K562 (cell line): ENCODE results near the gene SPIN3. TPM values are rescaled to one million over a fixed set of nuclear protein-coding genes. Genes with fewer than 3 reads are reported as not detected.
"Not testable (repeated sequence)": the region's sequence is repeated elsewhere in the genome, so short reads cannot be mapped to it uniquely, and the experiment has no call there.

ENCODE experiments used
- ATAC-seq: fragments of 200-7000 bp; cut with Tn5 transposase; 3 replicates; pipeline ENCODE4 v1.9.1; 2020; ENCODE audit warnings: moderate library complexity
- BruUV-seq: library from RNA; stranded (reverse); fragments of 400-500 nt; replicated peaks from 2 replicates; lab custom pipeline; 2021; lab: Mats Ljungman, UMichigan
- CTCF ChIA-PET: fragments of 300-600 bp; formaldehyde crosslinking; extraction: SDS; loops from one replicate; lab custom pipeline; 2021; ENCODE audit warnings: low intra/inter-chr PET ratio; lab: Yijun Ruan, JAX
- POLR2A ChIA-PET: fragments of 300-600, 350-650 bp; sonication (Branson Sonifier 250); formaldehyde crosslinking; extraction: SDS; loops from one replicate; lab custom pipeline; 2021; ENCODE audit warnings: antibody characterized with exemption, inconsistent platforms; lab: Yijun Ruan, JAX
- DNase-seq, 4 experiments: peaks; one replicate each; pipeline versions ENCODE4 v3.0.0 to v3.0.0-alpha.2; 2011 to 2018; ENCODE audit warnings: low spot score in 3 of 4, mixed read lengths in 3 of 4; ENCODE audit errors: extremely low read depth in 1 of 4
- FAIRE-seq: peaks from 2 replicates; lab custom pipeline; 2011; peaks lifted over from hg19 to GRCh38; lab: Jason Lieb, UNC
- H2AFZ ChIP-seq: 2 replicates; pipeline ENCODE4 v1.6.0; 2011; ENCODE audit warnings: low read depth, low read length, control low read depth, inconsistent platforms
- H3K27ac ChIP-seq: fragments of 200-600 bp; 3 replicates; pipeline ENCODE4 v1.8.0; 2011; ENCODE audit warnings: low read depth, mild to moderate bottlenecking, control low read depth, inconsistent platforms, low read length, moderate library complexity, mixed read lengths; ENCODE audit errors: extremely low read depth
- H3K27me3 ChIP-seq, 2 experiments: fragments of 300-600 bp in 1 of 2; 2 replicates in 1 of 2; 3 replicates in 1 of 2; pipeline versions ENCODE4 v1.6.0 to v1.8.0; 2011; ENCODE audit warnings: inconsistent platforms in 2 of 2, low read length in 2 of 2, mild to moderate bottlenecking in 1 of 2, mixed read lengths in 1 of 2, moderate library complexity in 1 of 2; ENCODE audit not compliant: control insufficient read depth in 2 of 2, insufficient read depth in 2 of 2
- H3K36me3 ChIP-seq: fragments of 300-600 bp; 3 replicates; pipeline ENCODE4 v1.8.0; 2011; ENCODE audit warnings: mild to moderate bottlenecking, low read length, inconsistent platforms; ENCODE audit not compliant: control insufficient read depth, insufficient read depth
- H3K4me1 ChIP-seq, 2 experiments: fragments of 200-600 bp in 1 of 2; replicated peaks in 1 of 2; 2 replicates in 1 of 2; 3 replicates in 1 of 2; pipeline versions ENCODE4 v1.5.1 to v1.8.0; 2011; ENCODE audit warnings: inconsistent platforms in 2 of 2, low read length in 2 of 2, mild to moderate bottlenecking in 1 of 2, mixed read lengths in 1 of 2, moderate library complexity in 1 of 2; ENCODE audit not compliant: control insufficient read depth in 2 of 2, insufficient read depth in 2 of 2
- H3K4me2 ChIP-seq: 2 replicates; pipeline ENCODE4 v1.6.1; 2011; ENCODE audit warnings: low read length, control low read depth, inconsistent platforms, mixed read lengths; ENCODE audit not compliant: insufficient read depth
- H3K4me3 ChIP-seq: fragments of 200-600 bp; sonication (generic), shearing (Covaris generic); 2 replicates; pipeline ENCODE4 v1.5.1; 2016; ENCODE audit warnings: control low read depth, inconsistent platforms
- H3K79me2 ChIP-seq: fragments of 200-600 bp; 3 replicates; pipeline ENCODE4 v1.8.0; 2011; ENCODE audit warnings: low read length, inconsistent platforms; ENCODE audit not compliant: control insufficient read depth, insufficient read depth
- H3K9ac ChIP-seq, 2 experiments: 2 replicates each; pipeline versions ENCODE4 v1.6.0 to v1.6.1; 2011; ENCODE audit warnings: low read depth in 2 of 2, low read length in 2 of 2, control low read depth in 1 of 2, inconsistent platforms in 1 of 2, mild to moderate bottlenecking in 1 of 2, mixed read lengths in 1 of 2; ENCODE audit not compliant: insufficient read depth in 1 of 2
- H3K9me1 ChIP-seq: one replicate; pipeline ENCODE4 v1.6.0; 2011; ENCODE audit warnings: inconsistent platforms, mild to moderate bottlenecking, low read length, moderate library complexity; ENCODE audit not compliant: control insufficient read depth, insufficient read depth
- H3K9me3 ChIP-seq: replicated peaks from 2 replicates; pipeline ENCODE4 v1.5.1; 2011; ENCODE audit warnings: low read depth, low read length, inconsistent platforms; ENCODE audit not compliant: control insufficient read depth, insufficient read depth
- H4K20me1 ChIP-seq: replicated peaks from 2 replicates; pipeline ENCODE4 v1.6.1; 2011; ENCODE audit warnings: low read length, inconsistent platforms, mixed read lengths; ENCODE audit not compliant: control insufficient read depth, insufficient read depth
- ATF3 ChIP-seq, 2 experiments: fragments of 450-650 bp in 1 of 2; sonication (generic) in 1 of 2; formaldehyde crosslinking in 1 of 2; IDR thresholded peaks in 1 of 2; conservative IDR thresholded peaks in 1 of 2; 2 replicates each; pipeline versions ENCODE4 v1.6.1 to v1.8.1; 2016 to 2023; ENCODE audit warnings: mild to moderate bottlenecking in 2 of 2, moderate library complexity in 2 of 2, inconsistent platforms in 1 of 2, missing genetic modification reagents in 1 of 2
- HEY1 ChIP-seq: fragments of 250-450 bp; sonication (Bioruptor Pico); IDR thresholded peaks from 2 replicates; pipeline ENCODE4 v1.5.0; 2020; ENCODE audit warnings: mild to moderate bottlenecking, moderate library complexity, borderline replicate concordance
- NCOA6 ChIP-seq: fragments of 450-650 bp; IDR thresholded peaks from 2 replicates; pipeline ENCODE4 v1.6.1; 2017; ENCODE audit warnings: mild to moderate bottlenecking
- NR4A1 ChIP-seq, 2 experiments: fragments of 250-450 bp in 1 of 2; fragments of 450-650 bp in 1 of 2; sonication (Bioruptor Pico) in 1 of 2; IDR thresholded peaks; 2 replicates each; pipeline versions ENCODE4 v1.4.0 to v1.6.1; 2016 to 2020; ENCODE audit warnings: mild to moderate bottlenecking in 2 of 2, missing compliant biosample characterization in 1 of 2, missing genetic modification characterization in 1 of 2, moderate library complexity in 1 of 2
- SRSF1 ChIP-seq: fragments of 200-400 bp; formaldehyde crosslinking; IDR thresholded peaks from 2 replicates; pipeline ENCODE4 v1.6.1; 2017; ENCODE audit warnings: mild to moderate bottlenecking, low read depth, low read length, moderate library complexity
- WGBS: fragments of 100-300 bp; shearing (Covaris generic); methylation state at CpG from one replicate; pipeline ENCODE4 v1.1.6; 2016; ENCODE audit warnings: low coverage, mixed read lengths; ENCODE audit not compliant: insufficient coverage; ENCODE audit errors: missing lambda C conversion rate; 5-methylcytosine and 5-hydroxymethylcytosine counted together
- in situ Hi-C: fragments of 300-500 bp; cut with MboI; formaldehyde crosslinking; loops from 4 replicates; pipeline ENCODE4 v1.15.0; 2018; ENCODE audit warnings: inconsistent platforms, mixed read lengths
- intact Hi-C: fragments of 100-400 bp; cut with micrococcal nuclease; formaldehyde crosslinking; loops from 2 replicates; pipeline ENCODE4 v1.14.2; 2022
- polyA plus RNA-seq, 8 experiments: library from polyadenylated mRNA; depleted of rRNA in 4 of 8; stranded (reverse) in 5 of 8; unstranded in 3 of 8; fragments of >200 nt; fragmentation: Nextera tagmentation in 2 of 8; fragmentation: Illumina TruSeq in 1 of 8; extraction: Ambion mirVana in 2 of 8; extraction: Trizol in 1 of 8; gene quantifications; 2 replicates each; pipeline versions ENCODE4 v1.2.1 to v1.2.3, GENCODE V29; 2011 to 2014; ENCODE audit warnings: inconsistent platforms in 1 of 8, missing spikeins in 1 of 8
- total RNA-seq, 7 experiments: library from RNA; depleted of rRNA in 6 of 7; stranded (reverse); fragments of >200 nt in 6 of 7; fragmentation: Illumina TruSeq in 2 of 7; extraction: Trizol in 2 of 7; gene quantifications; 2 replicates each; pipeline versions ENCODE4 v1.2.1 to v1.2.3, GENCODE V29; 2011 to 2021; ENCODE audit warnings: low replicate concordance in 1 of 7

The SPIN3 gene
- total and polyA plus RNA-seq, 9 of the 15 experiments (the other 6 are each of a cell fraction or from before 2014, with no cell fraction given), result 1.6 to 8.0 (median 6.4) TPM

DNA sequence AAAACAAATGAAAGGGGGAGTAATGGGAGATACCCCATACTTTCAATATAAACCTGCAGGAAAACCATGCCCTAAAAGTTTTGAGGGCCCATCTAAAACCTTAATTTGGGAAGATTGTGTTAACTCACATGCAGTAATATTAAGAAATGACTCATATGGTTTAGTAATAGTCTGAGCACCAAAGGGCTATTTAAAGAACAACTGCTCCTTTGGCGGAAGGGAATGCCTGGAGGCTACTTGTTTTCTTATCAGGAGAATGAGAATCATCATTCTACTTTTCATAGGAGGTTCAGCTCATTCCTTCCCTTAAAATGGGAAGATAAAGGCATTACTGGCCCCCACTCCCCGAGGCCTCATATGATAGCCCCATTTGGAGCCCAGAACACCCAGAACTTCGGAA, 47.6 kb downstream of the SPIN3 start:
- ChIA-PET CTCF (no interaction called here), POLR2A (no interaction called here)
- Histone ChIP-seq H3K9me1 (no peaks in the 10 kb centered on the region), H3K4me1 (no peaks in the 10 kb centered on the region), H3K79me2 (no peaks in the 10 kb centered on the region), H3K9ac (no peak overlapping the region), H3K27ac (no peak overlapping the region), H3K4me3 (no peak overlapping the region), H3K4me2 (no peak overlapping the region), H3K36me3 (no peaks in the 10 kb centered on the region), H3K9me3 (no peaks in the 10 kb centered on the region), H2AFZ (no peak overlapping the region), H3K27me3 (no peaks in the 10 kb centered on the region), H4K20me1 (no peaks in the 10 kb centered on the region)
- FAIRE-seq (no peak), ATAC-seq (no peak), DNase-seq (no peak)
- TF ChIP-seq NCOA6 (no peak), NR4A1 (CRISPR knock-in tag; IDR thresholded peaks at IDR 0.05) (no peak), NR4A1 (tag; IDR thresholded peaks at IDR 0.05) (no peak), HEY1 (CRISPR knock-in tag) (no peak), ATF3 (IDR thresholded peaks at IDR 0.05) (no peak), ATF3 (CRISPR knock-in tag; conservative IDR thresholded peaks at IDR 0.05) (no peak), SRSF1 (no peak)
- 5% methylated on average over 2 of the region's 3 CpGs for WGBS
- intact Hi-C loops, result no loop called here
- in situ Hi-C loops, result no loop called here
- BruUV-seq, result no TSS peak

DNA sequence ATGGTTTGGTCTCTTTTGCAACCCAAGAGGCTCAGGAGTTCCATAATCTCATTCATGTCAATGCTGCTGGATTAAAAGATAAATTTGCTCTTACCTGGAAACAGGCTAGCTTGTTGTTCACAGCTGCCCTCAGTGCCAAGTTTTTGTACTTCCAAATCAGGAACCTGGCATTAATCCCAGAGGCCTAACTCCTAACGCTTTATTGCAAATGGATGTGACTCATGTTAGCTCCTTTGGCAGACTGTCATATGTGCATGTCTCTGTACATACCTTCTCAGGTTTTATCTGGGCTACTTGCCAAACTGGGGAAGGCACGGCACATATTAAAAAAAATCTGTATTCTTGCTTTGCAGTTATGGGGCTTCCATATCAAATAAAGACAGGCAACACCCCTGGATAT, 49.1 kb downstream of the SPIN3 start:
- H3K4me2 ChIP-seq, CTCF ChIA-PET, in situ Hi-C loops, H3K4me3 ChIP-seq, H3K4me1 ChIP-seq, H3K9me1 ChIP-seq, H3K27me3 ChIP-seq, H3K36me3 ChIP-seq, H3K27ac ChIP-seq, ATAC-seq, FAIRE-seq, H3K79me2 ChIP-seq, H4K20me1 ChIP-seq, H3K9me3 ChIP-seq, H2AFZ ChIP-seq, intact Hi-C loops, BruUV-seq, H3K9ac ChIP-seq, DNase-seq, POLR2A ChIA-PET: not testable (repeated sequence)
- 0% methylated on average over 2 of the region's 2 CpGs for WGBS

DNA sequence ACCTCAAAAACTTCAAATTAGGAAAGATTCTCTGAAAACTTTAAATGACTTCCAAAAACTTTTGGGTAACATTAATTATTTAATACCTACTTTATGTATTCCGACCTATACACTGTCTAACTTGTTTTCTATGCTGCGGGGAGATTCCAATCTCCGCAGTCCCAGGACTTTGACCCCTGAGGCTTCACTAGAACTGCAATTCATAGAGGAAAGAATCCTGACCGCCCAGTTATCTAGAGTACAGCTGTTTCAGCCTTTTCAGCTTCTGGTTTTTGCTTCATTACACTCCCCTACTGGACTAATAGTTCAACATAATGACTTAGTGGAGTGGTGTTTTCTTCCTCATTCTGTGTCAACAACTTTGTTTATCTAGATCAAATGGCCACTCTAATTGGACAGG, 50.1 kb downstream of the SPIN3 start:
- H3K27ac ChIP-seq, CTCF ChIA-PET, H3K79me2 ChIP-seq, H3K9ac ChIP-seq, H4K20me1 ChIP-seq, DNase-seq, H3K4me2 ChIP-seq, intact Hi-C loops, BruUV-seq, H3K36me3 ChIP-seq, H2AFZ ChIP-seq, in situ Hi-C loops, H3K9me1 ChIP-seq, ATAC-seq, H3K27me3 ChIP-seq, FAIRE-seq, H3K4me1 ChIP-seq, H3K4me3 ChIP-seq, POLR2A ChIA-PET, H3K9me3 ChIP-seq: not testable (repeated sequence)
- WGBS, result 0% methylated on average over 3 of the region's 4 CpGs
